HEK293T (cell line): ENCODE measurements around the gene EPHA3.

Experiments used
- CTCF ChIA-PET: fragments of 350-600 bp; formaldehyde crosslinking; extraction: SDS; loops from one replicate; lab custom pipeline; 2021; ENCODE audit warnings: antibody characterized with exemption, inconsistent platforms; lab: Yijun Ruan, JAX
- POLR2A ChIA-PET: fragments of 350-600 bp; formaldehyde crosslinking; extraction: SDS; loops from one replicate; lab custom pipeline; 2020; ENCODE audit warnings: antibody characterized with exemption, inconsistent platforms; lab: Yijun Ruan, JAX
- DNase-seq: peaks from one replicate; pipeline ENCODE4 v3.0.0; 2012; ENCODE audit warnings: mixed read lengths; ENCODE audit errors: extremely low spot score
- ARNT ChIP-seq: fragments of 450-650 bp; IDR thresholded peaks from 2 replicates; pipeline ENCODE4 v1.6.1; 2017; ENCODE audit warnings: mild to moderate bottlenecking
- BHLHE40 ChIP-seq: fragments of 450-650 bp; IDR thresholded peaks from 2 replicates; pipeline ENCODE4 v1.6.1; 2016; ENCODE audit warnings: mild to moderate bottlenecking, moderate library complexity, borderline replicate concordance
- CTBP1 ChIP-seq: fragments of 450-650 bp; IDR thresholded peaks from 2 replicates; pipeline ENCODE4 v1.6.1; 2016; ENCODE audit warnings: borderline replicate concordance
- ELF4 ChIP-seq: fragments of 450-650 bp; IDR thresholded peaks from 2 replicates; pipeline ENCODE4 v1.6.1; 2017; ENCODE audit warnings: antibody characterized with exemption
- FOXA1 ChIP-seq: fragments of 450-650 bp; IDR thresholded peaks from 2 replicates; pipeline ENCODE4 v1.6.1; 2016; ENCODE audit warnings: mild to moderate bottlenecking
- FOXK2 ChIP-seq: fragments of 450-650 bp; IDR thresholded peaks from 2 replicates; pipeline ENCODE4 v1.6.1; 2016; ENCODE audit warnings: mild to moderate bottlenecking
- FOXM1 ChIP-seq: fragments of 450-650 bp; IDR thresholded peaks from 2 replicates; pipeline ENCODE4 v1.6.1; 2017; ENCODE audit warnings: mild to moderate bottlenecking, borderline replicate concordance
- HDGF ChIP-seq: fragments of 450-650 bp; IDR thresholded peaks from 2 replicates; pipeline ENCODE4 v1.6.1; 2017; ENCODE audit warnings: antibody characterized with exemption, borderline replicate concordance
- L3MBTL2 ChIP-seq: fragments of 450-650 bp; conservative IDR thresholded peaks from 2 replicates; pipeline ENCODE4 v1.6.1; 2016; ENCODE audit warnings: mild to moderate bottlenecking
- LEF1 ChIP-seq: fragments of 450-650 bp; IDR thresholded peaks from 2 replicates; pipeline ENCODE4 v1.6.1; 2017; ENCODE audit warnings: mild to moderate bottlenecking, borderline replicate concordance
- NFRKB ChIP-seq: fragments of 450-650 bp; IDR thresholded peaks from 2 replicates; pipeline ENCODE4 v1.6.1; 2016; ENCODE audit warnings: mild to moderate bottlenecking, moderate library complexity
- SP1 ChIP-seq: fragments of 450-650 bp; IDR thresholded peaks from 2 replicates; pipeline ENCODE4 v1.6.1; 2017
- SUZ12 ChIP-seq: fragments of 450-650 bp; IDR thresholded peaks from 2 replicates; pipeline ENCODE4 v1.6.1; 2016; ENCODE audit warnings: mild to moderate bottlenecking
- TARDBP ChIP-seq: fragments of 450-650 bp; IDR thresholded peaks from 2 replicates; pipeline ENCODE4 v1.6.1; 2016
- ZNF384 ChIP-seq: fragments of 450-650 bp; IDR thresholded peaks from 2 replicates; pipeline ENCODE4 v1.6.1; 2016
- TF ChIP-seq, protein P1 (sequence below): fragments of 450-650 bp; IDR thresholded peaks from 2 replicates; pipeline ENCODE4 v1.6.1; 2016

The EPHA3 gene

DNA sequence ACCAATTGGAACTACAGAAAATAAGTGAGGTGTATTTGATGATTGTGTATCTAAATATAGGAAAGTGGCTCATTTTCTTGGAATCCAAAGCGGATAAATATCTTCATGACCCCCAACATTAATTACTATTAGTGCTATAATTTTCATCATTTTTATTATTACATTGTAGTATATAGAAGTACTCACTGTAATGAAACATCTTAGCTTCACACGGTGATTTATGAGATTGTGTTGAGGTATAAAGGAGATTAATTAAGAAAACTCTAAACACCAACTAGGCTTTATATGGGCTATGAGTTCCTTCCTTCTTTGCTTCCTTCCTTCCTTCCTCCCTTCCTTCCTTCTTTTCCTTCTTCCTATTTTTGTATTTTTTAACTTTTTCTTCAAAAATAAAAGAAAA lies 52.2 kb downstream of the EPHA3 start:
- TF ChIP-seq FOXM1: no peak
- TF ChIP-seq LEF1: no peak
- no peak for TF ChIP-seq ZNF384
- no peak for TF ChIP-seq HDGF
- no peak for TF ChIP-seq NFRKB
- no peak for TF ChIP-seq SUZ12
- no peak for TF ChIP-seq FOXK2
- no peak for TF ChIP-seq ARNT
- no peak for TF ChIP-seq BHLHE40
- no peak for TF ChIP-seq SP1
- no peak for TF ChIP-seq CTBP1
- TF ChIP-seq, protein P1, sequence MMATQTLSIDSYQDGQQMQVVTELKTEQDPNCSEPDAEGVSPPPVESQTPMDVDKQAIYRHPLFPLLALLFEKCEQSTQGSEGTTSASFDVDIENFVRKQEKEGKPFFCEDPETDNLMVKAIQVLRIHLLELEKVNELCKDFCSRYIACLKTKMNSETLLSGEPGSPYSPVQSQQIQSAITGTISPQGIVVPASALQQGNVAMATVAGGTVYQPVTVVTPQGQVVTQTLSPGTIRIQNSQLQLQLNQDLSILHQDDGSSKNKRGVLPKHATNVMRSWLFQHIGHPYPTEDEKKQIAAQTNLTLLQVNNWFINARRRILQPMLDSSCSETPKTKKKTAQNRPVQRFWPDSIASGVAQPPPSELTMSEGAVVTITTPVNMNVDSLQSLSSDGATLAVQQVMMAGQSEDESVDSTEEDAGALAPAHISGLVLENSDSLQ: no peak
- no peak for TF ChIP-seq FOXA1
- TF ChIP-seq L3MBTL2: no peak
- TF ChIP-seq TARDBP: no peak
- TF ChIP-seq ELF4: no peak
- POLR2A ChIA-PET: no interaction called here
- DNase-seq: no peak
- CTCF ChIA-PET: no interaction called here

- ChIA-PET POLR2A (no interaction called here), CTCF (no interaction called here)
- DNase-seq: no peak
- no peak for TF ChIP-seq FOXA1
- TF ChIP-seq FOXM1: no peak
- no peak for TF ChIP-seq ARNT
- no peak for TF ChIP-seq FOXK2
- no peak for TF ChIP-seq HDGF
- no peak for TF ChIP-seq NFRKB
- no peak for TF ChIP-seq L3MBTL2
- no peak for TF ChIP-seq CTBP1
- TF ChIP-seq, protein P1: no peak
- TF ChIP-seq ELF4: no peak
Observed at GRCh38 chr3:89164774-89165173, 57.4 kb downstream of the EPHA3 start.

DNA sequence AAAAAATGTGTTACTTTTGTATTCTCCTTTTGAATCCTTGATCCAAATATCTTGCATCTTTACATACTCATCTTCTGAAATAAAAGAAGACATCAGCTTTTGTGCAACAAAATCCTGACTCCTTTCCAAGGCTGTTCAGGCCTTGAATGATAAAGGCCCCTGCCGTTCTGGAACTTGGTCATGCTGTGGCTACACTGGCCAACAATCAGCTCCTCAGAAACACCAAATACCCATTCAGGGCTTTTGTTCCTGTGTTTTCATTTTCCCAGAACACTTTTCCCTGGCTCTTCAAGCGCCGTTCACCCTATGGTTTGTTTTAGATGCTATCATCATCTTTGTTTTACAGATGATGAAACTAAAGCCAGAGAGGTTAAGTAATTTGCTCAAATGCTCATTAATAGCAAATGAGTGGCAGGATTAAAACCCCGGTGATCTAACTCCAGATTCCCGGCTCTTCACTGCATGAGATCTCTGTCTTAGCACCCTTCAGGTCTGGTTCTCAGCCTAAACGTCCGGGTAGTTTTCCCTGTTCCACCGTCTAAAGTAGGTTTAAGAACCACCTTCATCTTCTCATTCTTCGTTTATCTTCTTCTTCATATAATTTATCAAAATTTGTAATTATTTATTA lies 58.3 kb downstream of the EPHA3 start:
- DNase-seq: no peak
- ChIA-PET POLR2A (no interaction called here), CTCF (no interaction called here)
- no peak for TF ChIP-seq BHLHE40

- TF ChIP-seq L3MBTL2 (no peak), FOXM1 (no peak), LEF1 (no peak), NFRKB (no peak), FOXA1 (no peak), FOXK2 (no peak), SUZ12 (no peak), CTBP1 (no peak), ARNT (no peak), HDGF (no peak), TARDBP (no peak), ELF4 (no peak), BHLHE40 (no peak), ZNF384 (no peak), SP1 (no peak)
- TF ChIP-seq, protein P1: no peak
- POLR2A ChIA-PET: no interaction called here
- DNase-seq: no peak
- CTCF ChIA-PET: no interaction called here
Observed at GRCh38 chr3:89171687-89172545, 64.5 kb downstream of the EPHA3 start.

DNA sequence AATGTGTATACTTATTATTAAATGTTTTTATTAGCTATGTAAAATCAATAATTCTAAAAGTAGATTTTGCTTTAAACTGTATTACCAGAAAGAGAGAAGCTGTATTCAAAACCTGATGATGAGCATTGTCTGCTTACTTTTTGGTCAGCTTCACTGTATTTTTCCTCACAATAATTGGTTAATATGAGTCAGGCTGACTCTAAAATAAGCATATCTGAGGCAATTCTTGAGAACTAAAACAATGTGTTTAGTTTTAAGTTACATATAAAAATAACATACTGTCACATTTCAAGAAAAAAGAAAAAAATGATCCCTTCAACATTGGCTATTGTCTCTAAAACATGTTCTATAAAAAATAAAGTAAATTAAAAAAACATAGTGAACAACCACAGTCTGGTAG lies 66.1 kb downstream of the EPHA3 start:
- CTCF ChIA-PET: no interaction called here
- TF ChIP-seq, protein P1: no peak
- no peak for TF ChIP-seq ELF4
- TF ChIP-seq L3MBTL2: no peak
- TF ChIP-seq TARDBP: no peak
- TF ChIP-seq SUZ12: no peak
- no peak for TF ChIP-seq NFRKB
- TF ChIP-seq FOXM1: no peak
- no peak for TF ChIP-seq FOXK2
- TF ChIP-seq LEF1: no peak
- TF ChIP-seq ZNF384: no peak
- no peak for TF ChIP-seq SP1
- no peak for TF ChIP-seq BHLHE40
- no peak for TF ChIP-seq HDGF
- TF ChIP-seq FOXA1: no peak
- no peak for TF ChIP-seq ARNT
- TF ChIP-seq CTBP1: no peak
- no peak for DNase-seq
- POLR2A ChIA-PET: no interaction called here
